ENCODE results near the gene COX7A2L.
"Not testable (repeated sequence)": the region's sequence is repeated elsewhere in the genome, so short reads cannot be mapped to it uniquely, and the experiment has no call there.

The COX7A2L gene

DNA sequence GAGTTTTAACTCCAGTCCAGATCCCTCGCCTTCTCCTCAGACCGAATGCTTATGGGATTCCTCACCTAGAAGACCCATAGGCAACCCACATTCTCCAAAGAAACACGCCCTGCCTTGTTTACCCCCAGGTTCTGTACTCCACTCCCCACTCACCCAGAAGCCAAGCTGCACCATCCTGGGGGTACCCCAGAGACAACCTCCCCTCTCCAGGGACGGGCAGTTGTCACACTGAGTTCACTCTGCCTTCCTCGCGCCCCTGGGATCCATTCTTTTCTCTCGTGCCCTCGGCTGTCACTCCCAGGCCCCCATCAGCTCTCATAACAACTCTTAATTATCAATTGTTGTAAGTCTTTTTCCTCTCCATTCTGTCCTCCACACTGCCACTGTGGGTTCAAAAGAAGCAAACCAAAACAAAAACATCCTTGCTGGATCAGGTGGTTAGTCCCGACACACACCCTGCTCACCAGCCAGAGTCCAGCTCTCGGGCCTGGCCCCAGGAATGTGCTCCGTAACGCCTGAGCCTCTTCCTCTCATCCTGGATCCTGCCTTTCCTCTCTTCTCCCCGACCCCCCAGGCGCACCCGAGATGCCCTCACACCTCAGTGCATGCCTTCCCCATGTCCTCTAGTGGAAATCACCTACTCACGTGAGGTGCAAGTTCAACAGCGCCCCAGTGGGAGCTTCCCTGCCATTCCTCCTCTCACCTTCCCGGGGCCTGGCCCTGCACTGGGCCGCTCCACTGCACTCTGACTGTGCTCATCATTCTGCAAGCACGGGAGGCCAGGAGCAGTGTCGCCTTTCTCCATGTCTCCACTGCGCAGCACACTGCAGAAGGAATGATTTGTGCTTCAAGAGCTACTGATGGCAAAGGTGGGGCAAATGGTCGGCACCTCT is 20.7 kb downstream of the COX7A2L start:
- DNase-seq (ENCODE audit: low read depth in 1 of 2, low spot score in 1 of 2), result no peak

GRCh38 chr2:42339191-42339912 is 21.7 kb downstream of the COX7A2L start:
- no peak for DNase-seq (ENCODE audit: low read depth in 1 of 2, low spot score in 1 of 2)

DNA sequence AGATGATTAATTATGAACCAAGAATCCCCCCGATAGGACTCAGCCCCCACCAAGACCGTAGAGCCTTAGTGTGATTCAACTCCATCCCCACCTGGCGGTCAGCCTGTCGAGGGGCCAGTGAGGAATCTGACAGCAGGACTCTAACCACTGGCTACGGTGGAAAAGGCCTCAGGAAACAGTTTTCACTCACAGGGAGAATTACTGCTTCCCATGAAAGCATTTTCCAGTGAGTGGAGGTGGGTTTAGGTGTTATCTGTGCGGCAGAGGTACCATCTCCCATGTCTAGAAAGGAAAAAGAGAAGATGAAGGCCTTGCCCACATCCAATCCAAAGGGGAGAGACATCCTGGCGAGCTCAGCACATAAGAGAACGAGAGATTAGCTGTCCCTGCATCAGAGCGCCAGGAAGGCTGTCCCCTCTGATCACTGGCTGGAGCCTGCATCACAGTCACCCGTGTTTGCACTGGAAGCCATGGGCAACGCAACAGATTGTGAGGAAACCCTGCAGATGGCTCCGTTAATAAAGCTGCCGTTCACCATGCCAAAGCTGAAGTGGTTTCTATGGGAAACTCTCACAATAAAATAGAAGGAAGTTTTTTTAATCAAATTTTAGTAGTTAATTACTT is 22.3 kb downstream of the COX7A2L start:
- no peak for DNase-seq (ENCODE audit: low read depth in 1 of 2, low spot score in 1 of 2)

- DNase-seq (ENCODE audit: low read depth in 1 of 2, low spot score in 1 of 2), result no peak
These were observed 23.0 kb downstream of the COX7A2L start for GRCh38 chr2:42337846-42338566.

DNA sequence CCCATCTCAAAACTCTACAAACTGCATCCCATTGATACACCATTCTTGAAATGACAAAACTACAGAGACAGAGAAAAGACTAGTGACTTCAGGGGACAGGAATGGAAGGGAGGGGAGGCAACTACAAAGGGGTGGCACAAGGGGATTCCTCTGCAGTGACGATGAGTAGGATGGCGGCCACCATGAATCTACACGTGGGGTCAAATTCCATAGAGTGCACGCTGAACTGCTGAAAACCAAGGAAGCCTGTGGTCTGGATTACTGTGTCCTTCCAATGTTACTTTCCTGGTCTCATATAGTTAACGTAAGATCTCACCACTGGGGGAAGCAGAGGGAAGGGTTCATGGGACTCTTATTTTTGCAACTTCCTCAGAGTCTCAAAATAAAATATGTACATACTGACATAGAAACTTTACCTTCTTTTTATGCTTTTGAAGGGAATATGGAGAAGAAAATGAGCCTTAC is 23.6 kb downstream of the COX7A2L start:
- no peak for DNase-seq (ENCODE audit: low read depth in 1 of 2, low spot score in 1 of 2)

DNA sequence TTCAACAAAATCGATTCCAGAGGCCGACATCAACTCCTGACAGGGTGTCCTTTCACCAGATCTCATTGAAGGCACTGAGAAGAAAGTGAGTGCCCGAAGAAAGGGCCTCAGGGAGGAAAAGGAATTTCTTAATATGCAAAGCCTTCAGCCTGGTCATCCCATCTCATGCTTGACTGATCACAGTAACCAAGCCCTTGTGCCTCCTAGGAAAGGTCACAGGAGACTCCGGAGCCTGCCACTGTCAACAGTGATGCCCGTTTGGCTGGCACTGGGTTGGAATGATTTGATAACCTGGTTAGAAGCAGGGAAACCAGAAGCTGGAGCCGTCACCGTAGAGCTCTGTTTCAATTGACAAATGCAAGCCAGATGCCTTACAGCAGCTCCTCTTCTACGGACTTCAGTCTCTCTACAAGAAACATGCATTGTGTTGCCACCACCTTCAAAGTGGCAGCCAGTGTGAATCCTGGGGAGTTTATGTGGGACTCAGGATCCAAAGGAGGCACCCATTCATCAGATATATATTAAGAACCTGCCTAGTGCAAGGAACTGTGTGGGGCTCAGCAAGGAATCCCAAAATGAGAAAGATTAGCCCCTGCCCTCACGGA is 24.6 kb downstream of the COX7A2L start:
- DNase-seq (ENCODE audit: low read depth in 1 of 2, low spot score in 1 of 2), result no peak

- DNase-seq (ENCODE audit: low read depth in 1 of 2, low spot score in 1 of 2), result no peak
These were observed 25.4 kb downstream of the COX7A2L start for GRCh38 chr2:42335514-42336104.

DNA sequence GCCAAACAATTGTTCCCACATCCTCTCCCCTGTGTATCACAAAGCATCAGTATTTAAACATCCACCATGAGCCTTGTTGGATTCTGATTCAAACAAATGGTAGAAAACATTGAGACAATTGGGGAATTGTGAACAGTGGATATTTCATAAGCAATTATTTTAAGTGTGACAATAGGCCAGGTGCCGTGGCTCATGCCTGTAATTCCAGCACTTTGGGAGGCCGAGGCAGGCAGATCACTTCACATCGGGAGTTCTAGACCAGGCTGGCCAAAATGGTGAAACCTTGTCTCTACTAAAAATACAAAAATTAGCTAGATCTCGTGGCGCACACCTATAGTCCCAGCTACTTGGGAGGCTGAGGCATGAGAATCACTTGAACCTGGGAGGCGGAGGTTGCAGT is 26.2 kb downstream of the COX7A2L start:
- not testable (repeated sequence) for DNase-seq (ENCODE audit: low read depth in 1 of 2, low spot score in 1 of 2)

DNA sequence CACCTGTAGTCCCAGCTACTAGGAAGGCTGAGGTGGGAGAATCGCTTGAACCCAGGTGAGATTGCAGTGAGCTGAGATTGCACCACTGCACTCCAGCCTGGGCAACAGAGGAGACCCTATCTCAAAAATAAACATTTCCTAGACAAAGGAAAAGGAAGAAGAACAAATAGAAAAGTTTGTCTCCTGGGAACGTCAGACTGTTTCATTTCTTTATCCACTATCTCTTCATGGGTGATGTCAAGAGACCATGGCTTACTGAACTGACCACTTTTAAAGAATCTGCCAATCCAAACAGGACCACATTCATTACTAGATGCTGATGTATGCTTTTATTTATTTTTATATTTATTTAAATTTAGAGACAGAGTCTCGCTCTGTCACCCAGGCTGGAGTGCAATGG is 26.8 kb downstream of the COX7A2L start:
- DNase-seq (ENCODE audit: low read depth in 1 of 2, low spot score in 1 of 2), result no peak

- DNase-seq (ENCODE audit: low read depth in 1 of 2, low spot score in 1 of 2), result no peak
These were observed 27.4 kb downstream of the COX7A2L start for GRCh38 chr2:42333579-42333978.

GRCh38 chr2:42332575-42332974 is 28.4 kb downstream of the COX7A2L start:
- DNase-seq (ENCODE audit: low read depth in 1 of 2, low spot score in 1 of 2), result no peak

DNA sequence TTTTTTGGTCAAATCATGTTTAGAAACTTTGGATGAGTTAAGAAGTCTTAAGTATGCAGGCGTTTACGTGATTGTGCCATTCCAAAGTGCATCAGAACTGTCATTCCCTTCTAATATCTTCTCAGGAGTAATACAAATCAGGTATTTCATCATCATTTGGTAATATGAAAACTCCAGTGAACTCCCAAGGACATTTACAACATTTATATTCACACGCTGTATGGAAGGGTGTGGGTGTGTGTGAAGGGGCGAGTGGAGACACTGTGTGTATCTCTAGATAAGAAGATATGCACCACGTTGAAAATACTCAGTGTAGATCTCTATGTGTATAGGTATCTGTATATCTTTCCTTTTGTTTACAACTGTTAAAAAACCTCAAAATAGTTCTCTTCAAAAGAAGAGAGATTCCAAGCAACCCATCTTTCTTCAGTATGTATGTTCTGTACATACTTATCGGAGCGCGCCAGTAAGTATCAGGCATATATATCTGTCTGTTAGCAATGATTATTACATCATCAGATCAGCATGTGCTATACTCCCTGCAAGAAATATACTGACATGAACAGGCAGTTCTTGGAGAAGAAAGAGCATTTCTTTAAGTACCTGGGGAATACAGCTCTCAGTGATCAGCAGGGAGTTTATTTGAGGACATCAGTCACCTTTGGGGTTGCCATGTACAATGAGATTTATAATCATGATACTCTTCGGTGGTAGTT is 29.3 kb downstream of the COX7A2L start:
- DNase-seq (ENCODE audit: low read depth in 1 of 2, low spot score in 1 of 2), result no peak

DNA sequence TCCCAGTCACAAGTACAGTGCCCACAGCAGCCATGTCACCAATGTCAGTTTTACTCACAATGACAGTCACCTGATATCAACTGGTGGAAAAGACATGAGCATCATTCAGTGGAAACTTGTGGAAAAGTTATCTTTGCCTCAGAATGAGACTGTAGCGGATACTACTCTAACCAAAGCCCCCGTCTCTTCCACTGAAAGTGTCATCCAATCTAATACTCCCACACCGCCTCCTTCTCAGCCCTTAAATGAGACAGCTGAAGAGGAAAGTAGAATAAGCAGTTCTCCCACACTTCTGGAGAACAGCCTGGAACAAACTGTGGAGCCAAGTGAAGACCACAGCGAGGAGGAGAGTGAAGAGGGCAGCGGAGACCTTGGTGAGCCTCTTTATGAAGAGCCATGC is 31.3 kb downstream of the COX7A2L start:
- no peak for DNase-seq (ENCODE audit: low read depth in 1 of 2, low spot score in 1 of 2)

- DNase-seq (ENCODE audit: low read depth in 1 of 2, low spot score in 1 of 2), result no peak
These were observed 32.1 kb downstream of the COX7A2L start for GRCh38 chr2:42328923-42329322.

DNA sequence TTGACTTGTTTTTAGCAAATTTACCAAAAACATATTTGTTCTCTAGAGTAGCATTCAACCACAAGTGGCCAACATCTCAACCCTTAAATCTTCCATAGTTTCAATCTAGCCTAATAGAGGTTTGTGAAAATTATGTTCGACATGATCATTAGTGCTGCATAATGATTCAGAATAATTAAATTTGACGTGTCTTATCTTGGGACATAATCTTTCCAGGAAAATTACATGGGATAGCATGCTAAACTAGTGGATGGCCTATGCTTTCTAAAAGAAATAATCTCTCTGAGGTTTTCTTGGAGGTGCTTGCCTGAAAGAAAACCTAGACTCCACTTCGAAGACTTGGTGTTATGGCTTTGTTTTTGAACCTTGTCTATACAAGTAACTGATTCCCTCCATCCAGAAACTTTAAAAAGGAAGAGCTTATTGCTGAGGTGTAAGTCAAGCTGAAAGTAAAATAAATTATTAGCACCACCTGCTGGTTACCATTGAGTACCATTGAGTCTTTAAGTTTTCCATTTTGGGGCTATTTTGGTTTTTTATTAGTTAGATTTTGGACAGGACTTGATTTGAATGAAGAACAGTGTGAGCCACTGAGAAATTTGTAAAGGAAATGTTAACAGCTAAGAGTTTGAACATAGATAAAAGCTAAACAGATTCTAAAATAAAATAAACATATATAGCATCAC is 32.7 kb downstream of the COX7A2L start:
- no peak for DNase-seq (ENCODE audit: low read depth in 1 of 2, low spot score in 1 of 2)

GRCh38 chr2:42327125-42327524 is 33.9 kb downstream of the COX7A2L start:
- no peak for DNase-seq (ENCODE audit: low read depth in 1 of 2, low spot score in 1 of 2)

GRCh38 chr2:42325609-42326008 is 35.4 kb downstream of the COX7A2L start:
- DNase-seq (ENCODE audit: low read depth in 1 of 2, low spot score in 1 of 2), result no peak

- DNase-seq (ENCODE audit: low read depth in 1 of 2, low spot score in 1 of 2), result no peak
These were observed 36.1 kb downstream of the COX7A2L start for GRCh38 chr2:42324949-42325348.

DNA sequence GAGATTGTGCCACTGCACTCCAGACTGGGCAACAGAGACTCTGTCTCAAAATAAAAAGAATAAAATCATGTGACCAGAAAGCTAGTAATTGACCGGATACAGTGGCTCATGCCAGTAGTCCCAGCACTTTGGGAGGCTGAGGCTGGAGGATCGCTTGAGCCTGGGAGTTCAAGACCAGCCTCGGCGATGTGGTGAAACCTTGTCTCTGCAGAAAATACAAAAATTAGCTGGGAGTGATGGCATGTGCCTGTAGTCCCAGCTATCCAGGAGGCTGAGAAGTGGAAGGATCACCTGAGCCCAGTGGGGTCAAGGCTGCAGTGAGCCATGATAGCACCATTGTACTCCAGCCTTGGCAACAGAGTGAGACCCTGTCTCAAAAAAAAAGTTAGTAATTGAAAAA is 36.8 kb downstream of the COX7A2L start:
- no peak for DNase-seq (ENCODE audit: low read depth in 1 of 2, low spot score in 1 of 2)

Measured in stimulated activated CD4-positive, alpha-beta T cell treated with anti-CD3 and anti-CD28 coated beads, Interleukin-15, amount 100 ng/mL, for 1 hour (primary cell).